Activated naive CD4-positive, alpha-beta T cell treated with anti-CD3 and anti-CD28 coated beads, Interleukin-2, amount 50 U/mL, for 16 hours (primary cell): ENCODE measurements around the gene PLAGL2.

Source experiments
- DNase-seq: peaks from one replicate; pipeline ENCODE4 v3.0.0-alpha.2; 2020

PLAGL2 gene

GRCh38 chr20:32144898-32145662 lies 62.5 kb downstream of the PLAGL2 start:
- DNase-seq = no peak

GRCh38 chr20:32142991-32143390 lies 64.6 kb downstream of the PLAGL2 start:
- DNase-seq = no peak
